Common myeloid progenitor, CD34-positive (primary cell): Measurements from ENCODE around the gene HSFX3.
A peak's percentile ranks its signal among the peaks of the same experiment; 100 is the strongest.
"Not testable (repeated sequence)": the region's sequence is repeated elsewhere in the genome, so short reads cannot be mapped to it uniquely, and the experiment has no call there.

Experiments used
- CTCF ChIA-PET: fragments of 350-600 bp; sonication (Branson Sonifier 250); formaldehyde crosslinking; loops from one replicate; lab custom pipeline; 2021; ENCODE audit warnings: antibody characterized with exemption; lab: Charles Lee
- POLR2A ChIA-PET: fragments of 350-600 bp; sonication (Branson Sonifier 250); formaldehyde crosslinking; loops from one replicate; lab custom pipeline; 2021; ENCODE audit warnings: antibody characterized with exemption; lab: Charles Lee
- DNase-seq, 3 donors: peaks; one replicate each; pipeline versions ENCODE4 v3.0.0 to v3.0.0-alpha.2; 2013
- H3K27ac ChIP-seq, 2 experiments: 1 replicate in 1 of 2; 2 replicates in 1 of 2; pipeline ENCODE4 v1.7.0; 2013; ENCODE audit warnings: inconsistent platforms in 2 of 2, low read length in 2 of 2, mild to moderate bottlenecking in 2 of 2, low read depth in 1 of 2, moderate library complexity in 1 of 2; ENCODE audit not compliant: severe bottlenecking in 2 of 2, insufficient read depth in 1 of 2, poor library complexity in 1 of 2
- H3K27me3 ChIP-seq, 5 experiments: replicated peaks in 2 of 5; 1 replicate in 3 of 5; 2 replicates in 2 of 5; pipeline versions ENCODE4 v1.6.1 to v1.7.0; 2013; ENCODE audit warnings: low read length in 4 of 5, mild to moderate bottlenecking in 2 of 5, moderate library complexity in 2 of 5, inconsistent platforms in 1 of 5; ENCODE audit not compliant: insufficient read depth in 5 of 5, control insufficient read depth in 4 of 5
- H3K36me3 ChIP-seq, 4 experiments: 1 replicate in 2 of 4; 2 replicates in 2 of 4; pipeline versions ENCODE4 v1.6.1 to v1.7.0; 2013; ENCODE audit warnings: low read length in 3 of 4, control low read depth in 1 of 4, mild to moderate bottlenecking in 1 of 4; ENCODE audit not compliant: control insufficient read depth in 4 of 4, insufficient read depth in 4 of 4
- H3K4me1 ChIP-seq, 4 experiments: 1 replicate in 3 of 4; 2 replicates in 1 of 4; pipeline versions ENCODE4 v1.6.1 to v1.7.1; 2013; ENCODE audit warnings: low read length in 3 of 4, mild to moderate bottlenecking in 3 of 4, control low read depth in 1 of 4, inconsistent platforms in 1 of 4, moderate library complexity in 1 of 4; ENCODE audit not compliant: control insufficient read depth in 4 of 4, insufficient read depth in 4 of 4; ENCODE audit errors: control extremely low read depth in 1 of 4
- H3K4me3 ChIP-seq, 7 experiments: 1 replicate in 4 of 7; 2 replicates in 3 of 7; pipeline versions ENCODE4 v1.5.1 to v1.7.0; 2013; ENCODE audit warnings: mild to moderate bottlenecking in 7 of 7, low read length in 6 of 7, moderate library complexity in 6 of 7, inconsistent platforms in 2 of 7, low read depth in 2 of 7, control low read depth in 1 of 7; ENCODE audit not compliant: insufficient read depth in 4 of 7, control insufficient read depth in 1 of 7; ENCODE audit errors: extremely low read depth in 1 of 7
- H3K9me3 ChIP-seq, 5 experiments: 1 replicate in 4 of 5; 2 replicates in 1 of 5; pipeline versions ENCODE4 v1.6.1 to v1.7.1; 2013; ENCODE audit warnings: low read length in 4 of 5, mild to moderate bottlenecking in 2 of 5, inconsistent platforms in 1 of 5, low read depth in 1 of 5, moderate library complexity in 1 of 5; ENCODE audit not compliant: control insufficient read depth in 4 of 5, insufficient read depth in 2 of 5; ENCODE audit errors: control extremely low read depth in 1 of 5
- WGBS: methylation state at CpG from one replicate; pipeline ENCODE4 v1.1.5; 2013; ENCODE audit not compliant: insufficient coverage; 5-methylcytosine and 5-hydroxymethylcytosine counted together

The HSFX3 gene

GRCh38 chrX:149545545-149546543 lies 3.9 kb downstream of the HSFX3 start:
- CTCF ChIA-PET: not testable (repeated sequence)
- WGBS: no CpG with 5 or more reads among the region's 29 CpGs
- DNase-seq: peak; percentile 15 to 27 (median 23)

GRCh38 chrX:149541521-149542047 lies 8.1 kb downstream of the HSFX3 start:
- H3K9me3 ChIP-seq: peaks cover 0 to 3% (median 0%) of the 10 kb centered on the region in 5 experiments
- peaks cover 0 to 4% (median 0%) of the 10 kb centered on the region in 4 experiments for H3K36me3 ChIP-seq
- CTCF ChIA-PET: interaction anchor here (1.6 to 3.6 kb wide), 2 partner anchors 30 to 34 kb away, joined by 4 to 27 read pairs; no protein-coding TSS in a partner anchor
- peak overlapping the region; percentile 91 to 96 for H3K27ac ChIP-seq
- peaks cover 0 to 14% (median 10%) of the 10 kb centered on the region in 4 experiments for H3K4me1 ChIP-seq
- POLR2A ChIA-PET: interaction anchor here (0.6 kb wide), 1 partner anchor 12 kb away, joined by 3 read pairs; no protein-coding TSS in a partner anchor
- no peaks in the 10 kb centered on the region for H3K27me3 ChIP-seq
- WGBS: 49% methylated on average over 13 of the region's 13 CpGs
- peak; percentile 14 to 52 (median 25) for DNase-seq
- peak overlapping the region; percentile 55 to 83 (median 71) for H3K4me3 ChIP-seq

More at GRCh38 chrX:149545545-149546543, 3.9 kb downstream of the HSFX3 start:
- H3K36me3 ChIP-seq, H3K27me3 ChIP-seq, H3K27ac ChIP-seq, POLR2A ChIA-PET, H3K4me3 ChIP-seq, H3K9me3 ChIP-seq: not testable (repeated sequence)
- peaks cover 0 to 10% (median 6%) of the 10 kb centered on the region in 4 experiments for H3K4me1 ChIP-seq

- Histone ChIP-seq H3K36me3 (peaks cover 0 to 4% (median 0%) of the 10 kb centered on the region in 4 experiments), H3K9me3 (peaks cover 0 to 3% (median 0%) of the 10 kb centered on the region in 5 experiments), H3K27ac (peak within 1 kb of the TSS; percentile 91 to 96), H3K4me1 (peaks cover 0 to 17% (median 10%) of the 10 kb centered on the region in 4 experiments), H3K4me3 (peak within 1 kb of the TSS; percentile 55 to 83 (median 71)), H3K27me3 (no peaks in the 10 kb centered on the region)
- ChIA-PET CTCF (interaction anchor here (1.1 to 3.6 kb wide), 3 partner anchors 9 to 33 kb away, joined by 4 to 27 read pairs (median 4); no protein-coding TSS in a partner anchor), POLR2A (interaction anchor here (0.6 to 0.7 kb wide), 3 partner anchors 11 to 36 kb away, joined by 3 to 4 read pairs (median 3); partner anchors contain the start of gene IDS)
- peak; percentile 90 to 96 (median 94) for DNase-seq
- 43% methylated on average over 70 of the region's 71 CpGs for WGBS
Measured at GRCh38 chrX:149540621-149541520, 8.9 kb downstream of the HSFX3 start, which contains the start of gene EOLA1. TSS of gene EOLA1 (plus strand) at chrX:149541012. CDS start at chrX:149545631, 4,619 bp downstream.

- Histone ChIP-seq H3K4me1 (peaks cover 0 to 21% (median 10%) of the 10 kb centered on the region in 4 experiments), H3K9me3 (peaks cover 0 to 3% (median 0%) of the 10 kb centered on the region in 5 experiments), H3K27me3 (no peaks in the 10 kb centered on the region), H3K36me3 (peaks cover 0 to 2% (median 0%) of the 10 kb centered on the region in 4 experiments), H3K27ac (peak overlapping the region; percentile 91 to 96), H3K4me3 (peak overlapping the region in 5 of 7 experiments; percentile 36 to 83 (median 67))
- POLR2A ChIA-PET: interaction anchor here (0.7 kb wide), 2 partner anchors 28 to 35 kb away, joined by 3 to 4 read pairs; partner anchors contain the start of gene IDS
- peak; percentile 86 to 93 (median 92) for DNase-seq
- 11% methylated on average over 7 of the region's 24 CpGs for WGBS
- CTCF ChIA-PET: interaction anchor here (1.1 to 3.6 kb wide), 4 partner anchors 8 to 32 kb away, joined by 4 to 27 read pairs (median 4); no protein-coding TSS in a partner anchor
Measured at GRCh38 chrX:149540131-149540620, 9.5 kb downstream of the HSFX3 start.

- peak; percentile 92 to 97 (median 96) for DNase-seq
- H3K4me1 ChIP-seq: peaks cover 0 to 21% (median 10%) of the 10 kb centered on the region in 4 experiments
- ChIA-PET POLR2A (interaction anchor here (0.5 to 0.7 kb wide), 2 partner anchors 27 kb away, joined by 3 read pairs; no protein-coding TSS in a partner anchor), CTCF (interaction anchor here (0.7 to 3.6 kb wide), 5 partner anchors 8 to 34 kb away, joined by 3 to 27 read pairs (median 5); partner anchors contain the start of gene IDS)
- H3K4me3 ChIP-seq: peak overlapping the region; percentile 40 to 74 (median 63)
- H3K9me3 ChIP-seq: peaks cover 0 to 3% (median 0%) of the 10 kb centered on the region in 5 experiments
- 39% methylated on average over 20 of the region's 34 CpGs for WGBS
- H3K27me3 ChIP-seq: no peaks in the 10 kb centered on the region
- H3K27ac ChIP-seq: peak overlapping the region in 1 of 2 experiments; percentile 34
- H3K36me3 ChIP-seq: peaks cover 0 to 4% (median 0%) of the 10 kb centered on the region in 4 experiments
Measured at GRCh38 chrX:149539283-149540130, 10.2 kb downstream of the HSFX3 start.
